ENCODE measurements around the gene KRTAP12-2. TPM values are rescaled to one million over a fixed set of nuclear protein-coding genes. Genes with fewer than 3 reads are reported as not detected.

The KRTAP12-2 gene
- total and polyA plus RNA-seq, 10 of the 15 experiments (the other 5 are each of a cell fraction or from before 2014, with no cell fraction given), result not detected

- WGBS (ENCODE audit: insufficient coverage, insufficient replicate concordance, low lambda C conversion rate, missing lambda C conversion rate), result 37% methylated on average over 20 of the region's 22 CpGs
- no peak for FAIRE-seq
- H3K4me3 ChIP-seq, result no peak overlapping the region
- H3K27me3 ChIP-seq (replicated peaks in 1 of 2; ENCODE audit: control insufficient read depth in 2 of 2, insufficient read depth in 2 of 2, low read length in 1 of 2), result peaks cover 2 to 5% of the 10 kb centered on the region in 2 experiments; a peak in 3 of 4 replicates
- H3K4me2 ChIP-seq (ENCODE audit: control insufficient read depth, insufficient read depth), result no peak overlapping the region
- ChIA-PET CTCF (no interaction called here), SMC1A (ENCODE audit: uncharacterized antibody, unreplicated experiment) (no interaction called here), POLR2A (interaction anchor here (0.6 kb wide), 1 partner anchor 1022 kb away, joined by 4 read pairs; no protein-coding TSS in a partner anchor), RAD21 (ENCODE audit: unreplicated experiment) (no interaction called here)
- peaks cover 6% of the 10 kb centered on the region; the same call in 1 of the 3 replicates for H3K9me3 ChIP-seq (replicated peaks; ENCODE audit: control insufficient read depth, insufficient read depth, low read length)
- H3K27ac ChIP-seq (ENCODE audit: control insufficient read depth, insufficient read depth), result no peak overlapping the region
- no peaks in the 10 kb centered on the region for H3K79me2 ChIP-seq (ENCODE audit: control insufficient read depth, insufficient read depth, low read length)
- no peak for DNase-seq (ENCODE audit: low read depth, low spot score)
- no peak overlapping the region for H2AFZ ChIP-seq (ENCODE audit: control insufficient read depth, low read depth, low read length)
- no peaks in the 10 kb centered on the region for H3K36me3 ChIP-seq (ENCODE audit: control insufficient read depth in 2 of 2, insufficient read depth in 2 of 2, low read length in 1 of 2)
- in situ Hi-C loops (cut with MboI) (no loop called here), intact Hi-C loops (cut with micrococcal nuclease; ENCODE audit: unreplicated experiment) (no loop called here)
- BruUV-seq (replicated peaks), result no TSS peak
- no peaks in the 10 kb centered on the region for H3K4me1 ChIP-seq (ENCODE audit: control insufficient read depth, insufficient read depth, low read length)
- no peaks in the 10 kb centered on the region for H4K20me1 ChIP-seq (ENCODE audit: control insufficient read depth, insufficient read depth)
- ATAC-seq, result no peak
- H3K9ac ChIP-seq (ENCODE audit: control insufficient read depth, insufficient read depth, low read length), result no peak overlapping the region
- TF ChIP-seq POLR2AphosphoS2 (IDR thresholded peaks at IDR 0.05; ENCODE audit: low read depth, low read length) (no peak), RB1 (IDR thresholded peaks at IDR 0.05; ENCODE audit: borderline replicate concordance) (no peak), ZNF207 (IDR thresholded peaks at IDR 0.05; ENCODE audit: borderline replicate concordance) (no peak), RBBP5 (conservative IDR thresholded peaks at IDR 0.05) (no peak), ZSCAN29 (IDR thresholded peaks at IDR 0.05) (no peak), ZNF687 (IDR thresholded peaks at IDR 0.05) (no peak), PKNOX1 (IDR thresholded peaks at IDR 0.05) (no peak), CREM (IDR thresholded peaks at IDR 0.05; ENCODE audit: low read depth) (no peak), SPI1 (IDR thresholded peaks at IDR 0.05; ENCODE audit: borderline replicate concordance, insufficient read depth, low read depth, low read length) (no peak), POU2F2 (IDR thresholded peaks at IDR 0.05; ENCODE audit: borderline replicate concordance, low read depth, low read length) (no peak), ESRRA (IDR thresholded peaks at IDR 0.05; ENCODE audit: low read length) (no peak), PBX3 (IDR thresholded peaks at IDR 0.05; ENCODE audit: insufficient replicate concordance, low read depth, low read length) (no peak), HDAC6 (IDR thresholded peaks at IDR 0.05; ENCODE audit: unreplicated experiment) (no peak), EP300 (IDR thresholded peaks at IDR 0.05; ENCODE audit: borderline replicate concordance in 1 of 2, control insufficient read depth in 1 of 2, low read depth in 2 of 2, low read length in 2 of 2) (no peak), MTA3 (IDR thresholded peaks at IDR 0.05; ENCODE audit: borderline replicate concordance, low read length) (no peak), BACH1 (IDR thresholded peaks at IDR 0.05; ENCODE audit: borderline replicate concordance) (no peak), WRNIP1 (IDR thresholded peaks at IDR 0.05; ENCODE audit: borderline replicate concordance, low read depth, low read length) (no peak), FOXM1 (IDR thresholded peaks at IDR 0.05; ENCODE audit: low read depth, low read length) (no peak)
These were observed 35.6 kb upstream of the KRTAP12-2 start for GRCh38 chr21:44702111-44702972.
